ENCODE data around the gene WDFY4.

WDFY4 gene

DNA sequence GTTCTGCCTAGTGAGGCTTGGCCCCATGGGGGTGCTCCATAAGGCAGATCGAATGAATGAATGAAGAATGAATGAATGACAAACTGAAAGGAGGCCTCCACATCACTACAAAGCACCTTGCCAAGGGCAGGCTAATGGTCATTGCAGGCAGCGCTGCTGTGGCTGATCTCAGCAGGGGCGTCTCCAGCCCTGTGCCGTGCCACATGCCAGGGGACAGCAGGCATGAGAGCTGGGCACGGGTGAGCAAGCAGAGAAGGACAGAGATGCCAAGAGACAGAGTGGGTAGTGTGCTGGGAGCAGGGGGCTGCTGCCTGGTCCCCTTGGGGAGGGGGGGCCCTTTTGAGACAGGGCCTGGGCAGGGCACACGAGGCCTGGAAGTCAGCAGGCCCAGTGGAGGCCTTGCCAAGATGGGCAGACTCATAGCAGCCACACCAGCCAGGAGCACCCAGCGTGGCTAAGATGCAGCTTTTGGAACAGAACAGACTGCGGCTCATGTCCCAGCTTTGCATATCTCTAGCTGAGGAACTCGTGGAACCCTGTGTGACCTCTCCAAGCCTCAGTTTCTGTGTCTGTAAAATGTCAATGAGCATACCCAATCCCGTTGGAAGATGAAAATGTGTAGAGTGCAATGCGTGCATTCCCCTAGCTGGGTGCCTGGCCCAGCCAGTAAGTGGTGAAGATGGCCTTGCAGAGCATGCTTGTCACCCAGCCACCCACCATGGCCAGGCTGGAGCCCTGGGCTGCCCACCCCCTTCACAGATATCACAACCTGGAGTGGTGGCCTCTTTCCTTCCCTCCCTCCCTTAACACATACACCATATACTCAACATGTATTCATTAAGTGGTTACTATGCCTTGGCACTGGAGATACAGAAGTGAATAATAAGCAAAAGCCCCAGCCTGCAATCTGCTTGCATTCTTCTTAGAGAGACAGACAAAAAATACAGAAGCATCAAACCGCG, 316.0 kb downstream of the WDFY4 start:
- DNase-seq: no peak

- DNase-seq: no peak
These were observed 316.7 kb downstream of the WDFY4 start for GRCh38 chr10:49001402-49001801.

- no peak for DNase-seq
These were observed 317.4 kb downstream of the WDFY4 start for GRCh38 chr10:49001870-49002672.

GRCh38 chr10:49005270-49005669, 320.6 kb downstream of the WDFY4 start:
- DNase-seq: no peak

- DNase-seq: no peak
These were observed 322.5 kb downstream of the WDFY4 start for GRCh38 chr10:49007129-49007528.

DNA sequence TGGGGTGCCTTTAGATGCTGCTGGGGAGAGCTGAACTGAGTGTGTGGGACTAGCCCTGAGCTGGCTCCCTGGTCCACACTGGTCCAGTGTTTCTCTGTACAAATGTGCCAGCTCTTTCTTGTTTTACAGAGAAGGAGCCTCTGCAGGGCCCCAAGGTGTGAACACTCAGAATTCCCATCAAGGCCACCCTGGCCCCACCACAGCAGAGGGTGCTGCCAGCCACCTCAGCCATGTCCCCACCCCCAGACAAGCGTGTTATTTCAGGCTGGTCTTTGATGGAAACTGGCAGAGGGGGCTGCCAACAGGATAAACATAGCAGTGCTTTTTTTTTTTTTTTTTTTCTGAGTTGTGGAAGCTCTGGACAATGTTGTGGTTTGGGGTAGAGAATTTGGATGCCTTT, 323.4 kb downstream of the WDFY4 start:
- DNase-seq: no peak

DNA sequence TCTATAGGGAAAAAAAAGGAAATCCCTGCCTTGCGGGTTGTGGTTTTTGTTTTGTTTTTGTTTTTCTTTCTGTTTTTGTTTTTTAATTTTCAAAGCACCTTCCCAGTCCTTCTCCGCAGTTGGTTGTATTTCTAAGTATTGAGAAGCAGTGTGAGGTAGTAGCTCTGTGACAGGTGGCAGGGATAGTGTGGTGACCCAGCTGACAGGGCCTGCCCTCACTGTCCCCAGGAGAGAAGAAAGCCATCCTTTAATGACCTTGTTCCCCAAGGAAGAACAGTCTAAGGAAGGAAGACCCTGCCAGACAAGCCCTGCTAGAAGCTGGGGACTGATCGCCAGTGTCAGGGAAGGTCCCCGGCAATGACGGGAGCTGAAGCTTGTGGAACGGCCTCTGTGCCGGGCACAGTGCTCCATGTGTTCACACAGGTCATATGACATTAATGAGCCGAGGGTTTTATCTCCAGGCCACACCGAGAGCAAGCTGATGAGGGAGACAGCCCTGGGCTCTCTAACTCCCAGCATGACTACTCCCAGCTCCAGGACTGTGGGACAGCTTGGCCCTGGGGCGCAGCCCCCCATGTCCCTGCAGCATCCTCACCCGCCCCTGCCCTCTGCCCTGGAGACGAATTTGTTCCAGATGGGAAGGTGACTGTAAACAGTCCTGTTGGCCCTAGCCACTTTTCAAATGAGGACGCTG, 324.0 kb downstream of the WDFY4 start:
- DNase-seq: no peak

DNA sequence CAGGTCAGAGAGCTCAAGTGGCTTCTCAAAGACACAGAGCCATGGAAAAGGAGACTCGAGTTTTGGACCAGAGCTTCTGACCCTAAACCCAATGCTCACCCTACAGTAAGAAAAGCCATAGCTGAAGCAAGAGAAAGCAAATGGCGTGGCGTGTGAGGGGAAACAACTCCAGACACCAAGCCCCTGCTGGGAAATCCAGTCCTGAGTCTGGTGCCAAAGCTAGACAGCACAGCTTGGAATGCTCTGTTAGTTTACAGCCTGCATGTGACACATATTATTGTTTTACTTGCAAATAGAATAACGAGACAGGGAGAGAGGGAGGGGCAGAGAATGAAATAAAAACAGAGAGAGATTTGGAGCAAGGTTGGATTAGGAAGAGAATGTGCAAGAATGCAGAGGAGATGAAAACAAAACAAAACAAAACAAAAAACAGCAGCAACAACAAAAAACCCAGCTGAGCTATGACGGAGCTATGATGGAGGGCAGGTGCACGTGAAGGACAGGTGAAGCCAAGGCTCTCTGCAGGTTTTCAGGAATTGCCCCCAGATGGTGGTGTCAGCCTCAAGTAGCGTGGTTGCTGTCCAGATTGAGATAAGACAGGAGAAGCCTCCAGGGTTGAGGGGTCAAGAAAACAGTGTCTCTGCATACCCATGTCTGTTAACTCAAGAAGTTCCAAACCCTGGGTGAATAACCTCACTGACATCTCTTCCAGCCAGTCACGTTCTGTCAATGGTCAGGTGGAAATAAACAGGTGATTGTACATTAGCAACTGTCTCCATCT, 324.7 kb downstream of the WDFY4 start:
- DNase-seq: no peak

GRCh38 chr10:49010295-49010694, 325.6 kb downstream of the WDFY4 start:
- DNase-seq: no peak

DNA sequence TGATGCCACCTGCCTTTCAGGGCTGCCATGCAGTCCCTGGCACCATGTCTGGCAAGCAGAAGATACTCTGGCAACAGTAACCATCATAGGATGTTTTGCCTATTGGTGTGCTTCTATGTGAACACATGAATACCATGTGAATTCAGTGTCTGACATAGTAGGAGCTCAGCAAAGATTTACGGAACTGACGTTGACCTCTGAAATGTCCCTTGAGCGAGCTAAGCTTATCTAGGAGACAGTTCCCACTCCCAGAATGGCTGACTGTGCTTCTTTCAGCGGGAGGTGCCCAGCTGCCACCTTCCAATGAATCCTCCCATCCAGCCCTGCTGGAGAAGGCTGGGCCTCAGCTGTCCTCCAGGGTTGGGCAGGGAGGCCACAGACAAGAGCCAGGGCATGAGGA, 326.2 kb downstream of the WDFY4 start:
- no peak for DNase-seq

- no peak for DNase-seq
These were observed 327.1 kb downstream of the WDFY4 start for GRCh38 chr10:49011756-49012155.

DNA sequence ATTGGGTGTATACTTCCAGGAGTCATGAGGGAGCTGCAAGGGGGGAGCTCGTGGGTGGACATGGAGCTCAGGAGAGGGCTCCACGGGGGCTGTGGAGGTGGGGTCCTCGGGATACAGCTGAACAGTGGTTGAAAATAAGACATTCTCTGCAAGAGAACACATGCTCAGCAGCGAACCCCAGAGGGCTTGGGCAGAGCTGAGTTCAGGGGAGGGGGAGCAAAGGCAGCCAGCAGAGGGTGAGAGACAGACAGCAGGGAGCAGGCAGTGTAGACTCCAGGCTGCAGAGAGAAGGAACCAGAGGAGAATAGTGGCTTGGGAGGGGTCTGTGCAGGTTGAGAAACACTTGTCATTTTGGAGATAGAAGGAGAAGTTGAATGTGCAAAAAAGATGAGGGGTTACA, 327.9 kb downstream of the WDFY4 start:
- no peak for DNase-seq

GRCh38 chr10:49015700-49016099, 331.0 kb downstream of the WDFY4 start:
- no peak for DNase-seq

DNA sequence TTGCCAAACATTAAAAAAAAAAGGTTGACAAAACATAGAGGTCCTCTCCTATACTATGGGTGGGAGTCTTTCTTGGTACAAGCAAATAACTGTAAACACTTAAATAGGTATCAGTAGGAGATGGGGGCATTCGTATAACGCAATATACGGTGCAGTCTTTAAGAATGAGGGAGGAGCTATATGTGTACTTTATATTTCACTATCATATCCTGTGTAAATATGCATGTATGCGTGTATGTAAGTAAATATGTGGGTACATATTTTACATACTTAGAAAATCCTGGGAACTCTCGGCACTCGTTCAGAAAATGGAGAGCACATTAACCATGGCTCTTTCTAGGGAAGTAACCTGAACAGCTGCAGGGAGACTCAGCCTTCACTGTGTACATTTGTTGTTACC, 337.0 kb downstream of the WDFY4 start:
- DNase-seq: no peak

GRCh38 chr10:49023071-49023470, 338.4 kb downstream of the WDFY4 start:
- DNase-seq: no peak

DNA sequence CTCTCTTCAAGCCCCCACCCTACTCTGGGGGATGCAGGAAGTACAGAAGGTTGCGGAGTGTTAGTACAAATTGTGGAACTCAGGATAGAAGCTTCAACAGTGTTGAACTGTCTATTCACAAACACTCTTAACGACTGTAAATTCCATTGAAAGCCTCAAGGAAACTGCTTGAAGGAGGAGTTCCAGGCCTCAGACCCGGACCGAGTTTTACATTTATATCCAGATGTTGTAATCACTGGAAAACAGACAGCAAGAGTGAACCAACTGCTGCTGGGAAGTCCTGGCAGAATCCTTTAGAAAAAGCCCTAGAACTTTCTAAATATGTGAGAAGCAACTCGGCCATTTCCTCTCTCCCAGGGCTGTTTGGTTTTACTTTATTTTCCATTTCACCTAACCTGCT, 339.1 kb downstream of the WDFY4 start:
- DNase-seq: no peak

DNA sequence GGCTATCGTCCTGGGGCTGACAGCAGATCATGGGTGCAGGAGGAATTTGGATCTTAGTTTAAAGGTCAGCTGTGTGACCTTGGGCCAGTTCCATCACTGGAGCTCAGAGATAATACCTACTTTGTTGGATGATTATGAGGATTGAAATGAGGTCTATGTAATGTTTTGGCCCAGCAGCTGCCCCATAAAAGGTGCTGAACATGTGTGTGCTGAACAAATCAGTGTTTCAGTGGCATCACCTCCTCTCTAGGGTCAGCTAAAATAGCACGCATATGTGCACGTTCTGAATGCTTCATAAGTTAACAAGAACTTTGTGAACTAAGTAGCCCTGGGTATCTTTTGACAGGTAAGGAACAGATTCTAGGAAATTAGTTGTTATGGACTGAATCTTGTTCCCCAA, 339.8 kb downstream of the WDFY4 start:
- DNase-seq: no peak

- no peak for DNase-seq
These were observed 340.8 kb downstream of the WDFY4 start for GRCh38 chr10:49025347-49025983.

GRCh38 chr10:49028639-49029038, 344.0 kb downstream of the WDFY4 start:
- DNase-seq: no peak

DNA sequence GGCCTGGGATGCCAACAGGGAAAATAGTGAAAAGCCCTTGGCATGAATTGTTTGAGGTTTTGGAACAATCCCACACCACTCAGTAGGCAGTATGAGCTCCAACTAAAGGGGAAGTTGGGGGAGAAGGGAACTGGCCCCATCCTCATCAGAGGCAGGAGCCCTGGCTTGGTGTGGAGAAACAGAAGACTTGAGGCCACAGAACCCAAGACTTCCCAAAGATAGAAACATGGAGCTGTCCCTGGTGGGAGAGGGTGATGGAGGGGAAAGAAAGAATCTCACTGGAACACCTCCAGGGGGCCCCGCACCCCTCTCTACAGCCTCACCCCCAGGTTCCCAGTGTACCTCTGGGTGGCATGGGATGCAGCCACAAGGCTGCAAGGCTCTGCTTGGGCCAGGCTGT, 345.0 kb downstream of the WDFY4 start:
- no peak for DNase-seq

Data from SHP77 (cell line).